SK-N-SH treated with all-trans-retinoic acid at 6 μM for 48 hours (cell line): ENCODE measurements around the gene RAB11FIP3.

Experiments
- ATAC-seq: fragments of 200-7000 bp; cut with Tn5 transposase; 3 replicates; pipeline ENCODE4 v1.9.1; 2020; ENCODE audit warnings: mild to moderate bottlenecking, moderate library complexity
- ARNTL ChIP-seq: fragments of 450-650 bp; formaldehyde crosslinking; IDR thresholded peaks from 2 replicates; pipeline ENCODE4 v1.5.0; 2020; ENCODE audit warnings: low read depth, mild to moderate bottlenecking, moderate library complexity, borderline replicate concordance
- BACH2 ChIP-seq: fragments of 250-450 bp; sonication (Bioruptor Pico); IDR thresholded peaks from 2 replicates; pipeline ENCODE4 v1.9.0; 2021; ENCODE audit warnings: mild to moderate bottlenecking, borderline replicate concordance
- CSDC2 ChIP-seq: fragments of 250-450 bp; sonication (Bioruptor Pico); IDR thresholded peaks from 2 replicates; pipeline ENCODE4 v1.5.0; 2020; ENCODE audit warnings: mild to moderate bottlenecking, moderate library complexity
- ESRRG ChIP-seq: fragments of 250-450 bp; sonication (Bioruptor Pico); IDR thresholded peaks from 2 replicates; pipeline ENCODE4 v1.6.1; 2021; ENCODE audit warnings: mild to moderate bottlenecking
- GLIS3 ChIP-seq: fragments of 250-450 bp; sonication (Bioruptor Pico); IDR thresholded peaks from 2 replicates; pipeline ENCODE4 v1.5.0; 2020; ENCODE audit warnings: mild to moderate bottlenecking, moderate library complexity
- ISL1 ChIP-seq: fragments of 250-450 bp; sonication (Bioruptor Pico); IDR thresholded peaks from 2 replicates; pipeline ENCODE4 v2.1.2; 2022; ENCODE audit warnings: mild to moderate bottlenecking, moderate library complexity
- OSR1 ChIP-seq: fragments of 250-450 bp; sonication (Bioruptor Pico); IDR thresholded peaks from 2 replicates; pipeline ENCODE4 v1.8.0; 2022; ENCODE audit warnings: moderate library complexity, mild to moderate bottlenecking, inconsistent platforms
- PPARA ChIP-seq: fragments of 250-450 bp; sonication (Bioruptor Pico); IDR thresholded peaks from 2 replicates; pipeline ENCODE4 v1.5.0; 2020; ENCODE audit warnings: mild to moderate bottlenecking, borderline replicate concordance
- RARB ChIP-seq: fragments of 250-450 bp; sonication (Bioruptor Pico); IDR thresholded peaks from 2 replicates; pipeline ENCODE4 v1.8.0; 2021; ENCODE audit warnings: mild to moderate bottlenecking, moderate library complexity
- SNAI2 ChIP-seq: fragments of 250-450 bp; sonication (Bioruptor Pico); IDR thresholded peaks from 2 replicates; pipeline ENCODE4 v1.5.0; 2020; ENCODE audit warnings: mild to moderate bottlenecking, moderate library complexity
- TCF4 ChIP-seq: fragments of 250-450 bp; sonication (Bioruptor Pico); IDR thresholded peaks from 2 replicates; pipeline ENCODE4 v1.8.0; 2021; ENCODE audit warnings: mild to moderate bottlenecking, moderate library complexity, borderline replicate concordance
- ZC3H10 ChIP-seq: fragments of 250-450 bp; sonication (Bioruptor Pico); IDR thresholded peaks from 2 replicates; pipeline ENCODE4 v1.5.1; 2021; ENCODE audit warnings: mild to moderate bottlenecking, moderate library complexity
- ZFP3 ChIP-seq: fragments of 250-450 bp; sonication (Bioruptor Pico); IDR thresholded peaks from 2 replicates; pipeline ENCODE4 v1.5.0; 2020; ENCODE audit warnings: mild to moderate bottlenecking, moderate library complexity
- ZFP30 ChIP-seq: fragments of 450-650 bp; formaldehyde crosslinking; IDR thresholded peaks from 2 replicates; pipeline ENCODE4 v1.5.0; 2022; ENCODE audit warnings: mild to moderate bottlenecking, moderate library complexity
- ZNF565 ChIP-seq: fragments of 450-650 bp; formaldehyde crosslinking; conservative IDR thresholded peaks from 2 replicates; pipeline ENCODE4 v1.5.0; 2020; ENCODE audit warnings: low read depth, mild to moderate bottlenecking, moderate library complexity
- ZNF70 ChIP-seq: fragments of 450-650 bp; formaldehyde crosslinking; IDR thresholded peaks from 2 replicates; pipeline ENCODE4 v1.5.0; 2020; ENCODE audit warnings: mild to moderate bottlenecking, moderate library complexity
- ZNF8 ChIP-seq: fragments of 450-650 bp; formaldehyde crosslinking; IDR thresholded peaks from 2 replicates; pipeline ENCODE4 v1.5.0; 2020; ENCODE audit warnings: mild to moderate bottlenecking, moderate library complexity
- TF ChIP-seq, protein P1 (sequence below): fragments of 250-450 bp; sonication (Bioruptor Pico); IDR thresholded peaks from 2 replicates; pipeline ENCODE4 v1.8.0; 2020; ENCODE audit warnings: mild to moderate bottlenecking, moderate library complexity, borderline replicate concordance
- TF ChIP-seq, protein P2 (sequence below): fragments of 250-450 bp; sonication (Bioruptor Pico); IDR thresholded peaks from 2 replicates; pipeline ENCODE4 v1.8.0; 2021; ENCODE audit warnings: low read depth, mild to moderate bottlenecking, moderate library complexity, borderline replicate concordance
- TF ChIP-seq, protein P3 (sequence below): fragments of 250-450 bp; sonication (Bioruptor Pico); IDR thresholded peaks from 2 replicates; pipeline ENCODE4 v1.5.1; 2021; ENCODE audit warnings: mild to moderate bottlenecking, moderate library complexity
- TF ChIP-seq, protein P4 (sequence below): fragments of 250-450 bp; sonication (Bioruptor Pico); IDR thresholded peaks from 2 replicates; pipeline ENCODE4 v1.5.1; 2020; ENCODE audit warnings: low read depth, mild to moderate bottlenecking, moderate library complexity
- TF ChIP-seq, protein P5 (sequence below): fragments of 250-450 bp; sonication (Bioruptor Pico); IDR thresholded peaks from 2 replicates; pipeline ENCODE4 v1.5.0; 2020; ENCODE audit warnings: mild to moderate bottlenecking, moderate library complexity

Gene RAB11FIP3

DNA sequence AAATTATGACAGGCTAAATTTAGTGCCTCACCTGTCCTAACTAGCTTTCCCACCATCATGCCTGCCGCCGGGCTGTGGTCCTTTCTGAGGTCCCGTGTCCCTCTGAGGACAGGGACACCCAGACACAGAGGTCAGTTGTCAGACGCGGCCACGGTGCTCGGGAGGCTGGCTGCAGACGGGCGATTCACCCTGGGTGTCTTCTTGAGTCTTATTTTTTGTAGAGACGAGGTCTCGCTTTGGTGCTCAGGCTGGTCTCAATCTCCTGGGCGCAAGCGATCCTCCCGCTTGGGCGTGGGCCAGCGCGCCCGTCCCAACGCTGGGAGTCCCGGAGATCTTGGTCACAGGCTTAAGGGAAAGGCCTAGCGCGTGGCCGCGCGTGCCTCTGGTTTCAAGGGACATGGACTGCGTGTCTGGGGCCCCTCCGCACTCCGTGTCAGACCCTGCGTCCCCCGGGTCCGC, 797 bp upstream of the RAB11FIP3 start:
- peak; percentile 53 for ATAC-seq
- TF ChIP-seq TCF4 (CRISPR knock-in tag), result no peak
- TF ChIP-seq ZNF565 (CRISPR knock-in tag), result no peak
- TF ChIP-seq ZNF70 (CRISPR knock-in tag), result no peak
- TF ChIP-seq PPARA (CRISPR knock-in tag), result no peak
- TF ChIP-seq, protein P1, sequence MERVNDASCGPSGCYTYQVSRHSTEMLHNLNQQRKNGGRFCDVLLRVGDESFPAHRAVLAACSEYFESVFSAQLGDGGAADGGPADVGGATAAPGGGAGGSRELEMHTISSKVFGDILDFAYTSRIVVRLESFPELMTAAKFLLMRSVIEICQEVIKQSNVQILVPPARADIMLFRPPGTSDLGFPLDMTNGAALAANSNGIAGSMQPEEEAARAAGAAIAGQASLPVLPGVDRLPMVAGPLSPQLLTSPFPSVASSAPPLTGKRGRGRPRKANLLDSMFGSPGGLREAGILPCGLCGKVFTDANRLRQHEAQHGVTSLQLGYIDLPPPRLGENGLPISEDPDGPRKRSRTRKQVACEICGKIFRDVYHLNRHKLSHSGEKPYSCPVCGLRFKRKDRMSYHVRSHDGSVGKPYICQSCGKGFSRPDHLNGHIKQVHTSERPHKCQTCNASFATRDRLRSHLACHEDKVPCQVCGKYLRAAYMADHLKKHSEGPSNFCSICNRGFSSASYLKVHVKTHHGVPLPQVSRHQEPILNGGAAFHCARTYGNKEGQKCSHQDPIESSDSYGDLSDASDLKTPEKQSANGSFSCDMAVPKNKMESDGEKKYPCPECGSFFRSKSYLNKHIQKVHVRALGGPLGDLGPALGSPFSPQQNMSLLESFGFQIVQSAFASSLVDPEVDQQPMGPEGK, result no peak
- TF ChIP-seq ESRRG (CRISPR knock-in tag), result no peak
- no peak for TF ChIP-seq RARB (CRISPR knock-in tag)
- no peak for TF ChIP-seq ZFP30 (CRISPR knock-in tag)
- no peak for TF ChIP-seq ZFP3
- TF ChIP-seq BACH2 (CRISPR knock-in tag), result no peak
- no peak for TF ChIP-seq ZC3H10 (CRISPR knock-in tag)
- no peak for TF ChIP-seq SNAI2 (CRISPR knock-in tag)
- TF ChIP-seq, protein P2, sequence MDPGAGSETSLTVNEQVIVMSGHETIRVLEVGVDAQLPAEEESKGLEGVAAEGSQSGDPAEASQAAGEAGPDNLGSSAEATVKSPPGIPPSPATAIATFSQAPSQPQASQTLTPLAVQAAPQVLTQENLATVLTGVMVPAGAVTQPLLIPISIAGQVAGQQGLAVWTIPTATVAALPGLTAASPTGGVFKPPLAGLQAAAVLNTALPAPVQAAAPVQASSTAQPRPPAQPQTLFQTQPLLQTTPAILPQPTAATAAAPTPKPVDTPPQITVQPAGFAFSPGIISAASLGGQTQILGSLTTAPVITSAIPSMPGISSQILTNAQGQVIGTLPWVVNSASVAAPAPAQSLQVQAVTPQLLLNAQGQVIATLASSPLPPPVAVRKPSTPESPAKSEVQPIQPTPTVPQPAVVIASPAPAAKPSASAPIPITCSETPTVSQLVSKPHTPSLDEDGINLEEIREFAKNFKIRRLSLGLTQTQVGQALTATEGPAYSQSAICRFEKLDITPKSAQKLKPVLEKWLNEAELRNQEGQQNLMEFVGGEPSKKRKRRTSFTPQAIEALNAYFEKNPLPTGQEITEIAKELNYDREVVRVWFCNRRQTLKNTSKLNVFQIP (CRISPR knock-in tag), result no peak
- TF ChIP-seq CSDC2, result no peak
- no peak for TF ChIP-seq GLIS3 (CRISPR knock-in tag)
- TF ChIP-seq OSR1 (CRISPR knock-in tag), result no peak

DNA sequence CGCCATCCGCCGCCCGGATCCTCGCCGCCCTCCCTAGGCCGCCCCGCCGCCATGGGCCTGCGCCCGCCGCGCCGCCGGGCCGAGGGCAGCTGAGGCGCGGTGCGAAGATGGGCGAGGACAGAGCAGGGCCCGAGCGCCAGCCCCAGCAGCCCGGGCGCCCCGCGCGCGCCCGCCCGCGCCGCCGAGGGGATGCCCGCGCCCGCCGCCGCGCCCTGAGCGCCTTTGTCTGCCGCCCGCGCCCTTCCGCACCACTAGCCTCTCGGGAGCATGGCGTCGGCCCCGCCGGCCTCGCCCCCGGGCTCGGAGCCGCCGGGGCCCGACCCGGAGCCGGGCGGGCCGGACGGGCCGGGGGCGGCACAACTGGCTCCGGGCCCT, 278 bp downstream of the RAB11FIP3 start:
- TF ChIP-seq ZNF565 (CRISPR knock-in tag), result no peak
- TF ChIP-seq, protein P3, sequence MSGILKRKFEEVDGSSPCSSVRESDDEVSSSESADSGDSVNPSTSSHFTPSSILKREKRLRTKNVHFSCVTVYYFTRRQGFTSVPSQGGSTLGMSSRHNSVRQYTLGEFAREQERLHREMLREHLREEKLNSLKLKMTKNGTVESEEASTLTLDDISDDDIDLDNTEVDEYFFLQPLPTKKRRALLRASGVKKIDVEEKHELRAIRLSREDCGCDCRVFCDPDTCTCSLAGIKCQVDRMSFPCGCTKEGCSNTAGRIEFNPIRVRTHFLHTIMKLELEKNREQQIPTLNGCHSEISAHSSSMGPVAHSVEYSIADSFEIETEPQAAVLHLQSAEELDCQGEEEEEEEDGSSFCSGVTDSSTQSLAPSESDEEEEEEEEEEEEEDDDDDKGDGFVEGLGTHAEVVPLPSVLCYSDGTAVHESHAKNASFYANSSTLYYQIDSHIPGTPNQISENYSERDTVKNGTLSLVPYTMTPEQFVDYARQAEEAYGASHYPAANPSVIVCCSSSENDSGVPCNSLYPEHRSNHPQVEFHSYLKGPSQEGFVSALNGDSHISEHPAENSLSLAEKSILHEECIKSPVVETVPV (CRISPR knock-in tag), result no peak
- TF ChIP-seq, protein P1, result no peak
- TF ChIP-seq TCF4 (CRISPR knock-in tag), result no peak
- peak; percentile 3; the same call in 2 of the 3 replicates for ATAC-seq

DNA sequence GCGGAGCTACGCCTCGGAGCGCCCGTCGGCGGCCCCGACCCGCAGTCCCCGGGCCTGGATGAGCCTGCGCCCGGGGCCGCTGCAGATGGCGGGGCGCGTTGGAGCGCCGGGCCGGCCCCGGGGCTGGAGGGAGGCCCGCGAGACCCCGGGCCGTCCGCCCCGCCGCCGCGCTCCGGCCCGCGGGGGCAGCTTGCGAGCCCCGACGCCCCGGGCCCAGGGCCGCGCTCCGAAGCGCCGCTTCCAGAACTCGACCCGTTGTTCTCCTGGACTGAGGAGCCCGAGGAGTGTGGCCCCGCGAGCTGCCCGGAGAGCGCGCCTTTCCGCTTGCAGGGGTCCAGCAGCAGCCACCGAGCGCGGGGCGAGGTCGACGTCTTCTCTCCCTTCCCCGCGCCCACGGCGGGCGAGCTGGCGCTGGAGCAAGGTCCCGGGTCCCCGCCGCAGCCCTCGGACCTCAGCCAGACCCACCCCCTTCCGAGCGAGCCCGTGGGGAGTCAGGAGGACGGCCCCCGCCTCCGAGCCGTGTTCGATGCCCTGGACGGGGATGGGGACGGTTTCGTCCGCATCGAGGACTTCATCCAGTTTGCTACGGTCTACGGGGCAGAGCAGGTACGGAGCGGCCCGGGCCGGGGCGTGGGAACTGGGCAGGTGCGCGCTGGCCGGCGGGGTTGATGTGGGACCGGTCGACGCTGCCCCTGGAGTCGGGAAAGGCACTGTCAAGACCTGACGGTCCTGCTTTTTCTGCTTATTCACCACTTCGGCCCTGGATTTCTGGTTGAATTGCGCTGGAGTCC, 861 bp downstream of the RAB11FIP3 start:
- ATAC-seq, result no peak

DNA sequence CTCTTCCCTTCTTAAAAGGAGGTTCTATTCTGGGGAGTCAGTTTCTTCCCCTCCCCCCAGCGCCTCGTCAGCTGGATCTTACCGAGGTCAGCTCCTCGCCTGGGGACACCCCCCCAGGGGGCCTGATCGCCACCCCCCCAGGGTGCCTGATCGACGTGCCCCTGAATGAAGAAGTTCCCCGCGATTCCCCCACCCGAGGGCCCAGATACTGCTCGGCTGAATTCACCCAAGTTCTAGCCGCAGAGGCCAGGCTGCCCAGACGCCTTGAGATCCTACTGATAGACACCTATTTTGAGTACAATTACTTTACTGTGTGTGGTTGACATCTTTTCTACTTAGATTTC, 1.4 kb downstream of the RAB11FIP3 start:
- no peak for ATAC-seq
- TF ChIP-seq, protein P4, sequence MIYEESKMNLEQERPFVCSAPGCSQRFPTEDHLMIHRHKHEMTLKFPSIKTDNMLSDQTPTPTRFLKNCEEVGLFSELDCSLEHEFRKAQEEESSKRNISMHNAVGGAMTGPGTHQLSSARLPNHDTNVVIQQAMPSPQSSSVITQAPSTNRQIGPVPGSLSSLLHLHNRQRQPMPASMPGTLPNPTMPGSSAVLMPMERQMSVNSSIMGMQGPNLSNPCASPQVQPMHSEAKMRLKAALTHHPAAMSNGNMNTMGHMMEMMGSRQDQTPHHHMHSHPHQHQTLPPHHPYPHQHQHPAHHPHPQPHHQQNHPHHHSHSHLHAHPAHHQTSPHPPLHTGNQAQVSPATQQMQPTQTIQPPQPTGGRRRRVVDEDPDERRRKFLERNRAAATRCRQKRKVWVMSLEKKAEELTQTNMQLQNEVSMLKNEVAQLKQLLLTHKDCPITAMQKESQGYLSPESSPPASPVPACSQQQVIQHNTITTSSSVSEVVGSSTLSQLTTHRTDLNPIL (CRISPR knock-in tag), result no peak
- TF ChIP-seq ISL1 (no peak), ZNF70 (CRISPR knock-in tag) (no peak), GLIS3 (CRISPR knock-in tag) (no peak), ESRRG (CRISPR knock-in tag) (no peak), ARNTL (no peak), TCF4 (CRISPR knock-in tag) (no peak), ZNF8 (CRISPR knock-in tag) (no peak), ZFP30 (CRISPR knock-in tag) (no peak), CSDC2 (no peak)
- TF ChIP-seq, protein P5, sequence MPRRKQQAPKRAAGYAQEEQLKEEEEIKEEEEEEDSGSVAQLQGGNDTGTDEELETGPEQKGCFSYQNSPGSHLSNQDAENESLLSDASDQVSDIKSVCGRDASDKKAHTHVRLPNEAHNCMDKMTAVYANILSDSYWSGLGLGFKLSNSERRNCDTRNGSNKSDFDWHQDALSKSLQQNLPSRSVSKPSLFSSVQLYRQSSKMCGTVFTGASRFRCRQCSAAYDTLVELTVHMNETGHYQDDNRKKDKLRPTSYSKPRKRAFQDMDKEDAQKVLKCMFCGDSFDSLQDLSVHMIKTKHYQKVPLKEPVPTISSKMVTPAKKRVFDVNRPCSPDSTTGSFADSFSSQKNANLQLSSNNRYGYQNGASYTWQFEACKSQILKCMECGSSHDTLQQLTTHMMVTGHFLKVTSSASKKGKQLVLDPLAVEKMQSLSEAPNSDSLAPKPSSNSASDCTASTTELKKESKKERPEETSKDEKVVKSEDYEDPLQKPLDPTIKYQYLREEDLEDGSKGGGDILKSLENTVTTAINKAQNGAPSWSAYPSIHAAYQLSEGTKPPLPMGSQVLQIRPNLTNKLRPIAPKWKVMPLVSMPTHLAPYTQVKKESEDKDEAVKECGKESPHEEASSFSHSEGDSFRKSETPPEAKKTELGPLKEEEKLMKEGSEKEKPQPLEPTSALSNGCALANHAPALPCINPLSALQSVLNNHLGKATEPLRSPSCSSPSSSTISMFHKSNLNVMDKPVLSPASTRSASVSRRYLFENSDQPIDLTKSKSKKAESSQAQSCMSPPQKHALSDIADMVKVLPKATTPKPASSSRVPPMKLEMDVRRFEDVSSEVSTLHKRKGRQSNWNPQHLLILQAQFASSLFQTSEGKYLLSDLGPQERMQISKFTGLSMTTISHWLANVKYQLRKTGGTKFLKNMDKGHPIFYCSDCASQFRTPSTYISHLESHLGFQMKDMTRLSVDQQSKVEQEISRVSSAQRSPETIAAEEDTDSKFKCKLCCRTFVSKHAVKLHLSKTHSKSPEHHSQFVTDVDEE (CRISPR knock-in tag), result no peak

More for the DNA sequence above, 861 bp downstream of the RAB11FIP3 start:
- TF ChIP-seq, protein P4 (CRISPR knock-in tag), result no peak
- no peak for TF ChIP-seq BACH2 (CRISPR knock-in tag)
- no peak for TF ChIP-seq TCF4 (CRISPR knock-in tag)
- no peak for TF ChIP-seq ZC3H10 (CRISPR knock-in tag)
